ENCODE data around the gene TSC2.

GRCh38 chr16:1999866-2000514 is 47.8 kb upstream of the TSC2 start:
- TF ChIP-seq CTCF (IDR thresholded peaks at IDR 0.05) (no peak), EP300 (IDR thresholded peaks at IDR 0.05) (no peak), POLR2A (IDR thresholded peaks at IDR 0.05) (no peak), POLR2AphosphoS5 (IDR thresholded peaks at IDR 0.05) (no peak)
